ENCODE measurements around the gene ALG1. TPM values are rescaled to one million over a fixed set of nuclear protein-coding genes. Genes with fewer than 3 reads are reported as not detected.

The ALG1 gene
- total and polyA plus RNA-seq, 2 of the 13 experiments (the other 11 are each of a cell fraction or from before 2014, with no cell fraction given) = 43.3 to 75.6 TPM

DNA sequence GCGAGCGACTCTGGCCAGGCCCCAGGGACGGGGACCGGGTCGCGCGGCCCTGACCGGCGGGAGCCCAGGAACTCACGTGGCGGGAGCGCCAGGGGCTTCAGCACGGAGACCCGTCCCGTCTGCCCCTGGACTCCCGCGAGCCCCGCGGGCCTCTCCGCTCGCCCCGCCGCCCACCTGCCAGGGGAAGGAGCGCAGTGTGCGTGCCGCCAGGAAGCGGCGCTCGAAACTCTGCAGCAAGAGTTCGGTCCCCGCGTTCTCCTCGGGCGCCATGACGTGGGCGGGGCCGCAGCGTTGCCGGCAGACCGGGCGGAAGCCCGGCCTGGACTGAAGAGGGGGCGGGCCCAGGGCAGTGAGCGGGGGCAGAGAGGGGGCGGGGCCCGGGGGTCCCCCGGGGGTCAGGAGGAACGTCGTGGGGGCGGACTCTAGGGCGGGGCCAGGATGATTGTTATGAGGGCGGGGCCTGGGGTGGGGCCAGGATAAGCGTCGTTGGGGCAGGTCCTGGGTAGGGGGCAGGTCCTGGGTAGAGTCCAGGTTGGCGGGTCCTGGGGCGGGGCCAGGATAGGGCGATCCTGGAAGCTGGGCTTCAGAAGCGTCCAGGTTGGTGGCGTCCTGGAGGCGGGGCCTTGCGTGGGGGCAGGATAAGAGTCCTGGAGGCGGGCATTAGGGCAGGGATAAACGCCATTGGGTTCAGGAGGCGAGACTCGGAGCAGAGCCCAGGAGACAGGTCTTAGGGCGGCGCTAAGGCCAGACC, 26.0 kb downstream of the ALG1 start, which contains the start of gene EEF2KMT (continued):
- TF ChIP-seq, protein P1, sequence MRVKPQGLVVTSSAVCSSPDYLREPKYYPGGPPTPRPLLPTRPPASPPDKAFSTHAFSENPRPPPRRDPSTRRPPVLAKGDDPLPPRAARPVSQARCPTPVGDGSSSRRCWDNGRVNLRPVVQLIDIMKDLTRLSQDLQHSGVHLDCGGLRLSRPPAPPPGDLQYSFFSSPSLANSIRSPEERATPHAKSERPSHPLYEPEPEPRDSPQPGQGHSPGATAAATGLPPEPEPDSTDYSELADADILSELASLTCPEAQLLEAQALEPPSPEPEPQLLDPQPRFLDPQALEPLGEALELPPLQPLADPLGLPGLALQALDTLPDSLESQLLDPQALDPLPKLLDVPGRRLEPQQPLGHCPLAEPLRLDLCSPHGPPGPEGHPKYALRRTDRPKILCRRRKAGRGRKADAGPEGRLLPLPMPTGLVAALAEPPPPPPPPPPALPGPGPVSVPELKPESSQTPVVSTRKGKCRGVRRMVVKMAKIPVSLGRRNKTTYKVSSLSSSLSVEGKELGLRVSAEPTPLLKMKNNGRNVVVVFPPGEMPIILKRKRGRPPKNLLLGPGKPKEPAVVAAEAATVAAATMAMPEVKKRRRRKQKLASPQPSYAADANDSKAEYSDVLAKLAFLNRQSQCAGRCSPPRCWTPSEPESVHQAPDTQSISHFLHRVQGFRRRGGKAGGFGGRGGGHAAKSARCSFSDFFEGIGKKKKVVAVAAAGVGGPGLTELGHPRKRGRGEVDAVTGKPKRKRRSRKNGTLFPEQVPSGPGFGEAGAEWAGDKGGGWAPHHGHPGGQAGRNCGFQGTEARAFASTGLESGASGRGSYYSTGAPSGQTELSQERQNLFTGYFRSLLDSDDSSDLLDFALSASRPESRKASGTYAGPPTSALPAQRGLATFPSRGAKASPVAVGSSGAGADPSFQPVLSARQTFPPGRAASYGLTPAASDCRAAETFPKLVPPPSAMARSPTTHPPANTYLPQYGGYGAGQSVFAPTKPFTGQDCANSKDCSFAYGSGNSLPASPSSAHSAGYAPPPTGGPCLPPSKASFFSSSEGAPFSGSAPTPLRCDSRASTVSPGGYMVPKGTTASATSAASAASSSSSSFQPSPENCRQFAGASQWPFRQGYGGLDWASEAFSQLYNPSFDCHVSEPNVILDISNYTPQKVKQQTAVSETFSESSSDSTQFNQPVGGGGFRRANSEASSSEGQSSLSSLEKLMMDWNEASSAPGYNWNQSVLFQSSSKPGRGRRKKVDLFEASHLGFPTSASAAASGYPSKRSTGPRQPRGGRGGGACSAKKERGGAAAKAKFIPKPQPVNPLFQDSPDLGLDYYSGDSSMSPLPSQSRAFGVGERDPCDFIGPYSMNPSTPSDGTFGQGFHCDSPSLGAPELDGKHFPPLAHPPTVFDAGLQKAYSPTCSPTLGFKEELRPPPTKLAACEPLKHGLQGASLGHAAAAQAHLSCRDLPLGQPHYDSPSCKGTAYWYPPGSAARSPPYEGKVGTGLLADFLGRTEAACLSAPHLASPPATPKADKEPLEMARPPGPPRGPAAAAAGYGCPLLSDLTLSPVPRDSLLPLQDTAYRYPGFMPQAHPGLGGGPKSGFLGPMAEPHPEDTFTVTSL (CRISPR knock-in tag; IDR thresholded peaks at IDR 0.05; ENCODE audit: borderline replicate concordance) = peak; percentile 50; the same call in 1 of the 2 replicates
- TF ChIP-seq ZFX (CRISPR knock-in tag; IDR thresholded peaks at IDR 0.05; ENCODE audit: low read depth) (peak; percentile 95), HNRNPK (IDR thresholded peaks at IDR 0.05; ENCODE audit: low read depth, low read length, poor library complexity, severe bottlenecking) (peak; percentile 42), ZNF761 (CRISPR knock-in tag; conservative IDR thresholded peaks at IDR 0.05) (peak; percentile 90; the same call in 1 of the 2 replicates), CAMTA2 (CRISPR knock-in tag; IDR thresholded peaks at IDR 0.05; ENCODE audit: borderline replicate concordance) (peak; percentile 97; the same call in 1 of the 2 replicates), GTF3A (CRISPR knock-in tag; conservative IDR thresholded peaks at IDR 0.05) (0 out of 2 replicates have a peak, but pooled peaks have one; percentile 80), ZNF160 (CRISPR knock-in tag; IDR thresholded peaks at IDR 0.05) (peak; percentile 77), ARNTL (CRISPR knock-in tag; IDR thresholded peaks at IDR 0.05) (peak; percentile 85), YEATS4 (CRISPR knock-in tag; IDR thresholded peaks at IDR 0.05; ENCODE audit: borderline replicate concordance) (peak; percentile 93), ZNF616 (CRISPR knock-in tag; IDR thresholded peaks at IDR 0.05; ENCODE audit: low read depth) (0 out of 2 replicates have a peak, but pooled peaks have one; percentile 26), ARHGAP35 (CRISPR knock-in tag; IDR thresholded peaks at IDR 0.05; ENCODE audit: borderline replicate concordance) (peak; percentile 96), GFI1 (CRISPR knock-in tag; IDR thresholded peaks at IDR 0.05; ENCODE audit: borderline replicate concordance) (peak; percentile 65; the same call in 1 of the 2 replicates), DNMT1 (CRISPR knock-in tag; IDR thresholded peaks at IDR 0.05) (peak; percentile 80; the same call in 1 of the 2 replicates)
- TF ChIP-seq, protein P2, sequence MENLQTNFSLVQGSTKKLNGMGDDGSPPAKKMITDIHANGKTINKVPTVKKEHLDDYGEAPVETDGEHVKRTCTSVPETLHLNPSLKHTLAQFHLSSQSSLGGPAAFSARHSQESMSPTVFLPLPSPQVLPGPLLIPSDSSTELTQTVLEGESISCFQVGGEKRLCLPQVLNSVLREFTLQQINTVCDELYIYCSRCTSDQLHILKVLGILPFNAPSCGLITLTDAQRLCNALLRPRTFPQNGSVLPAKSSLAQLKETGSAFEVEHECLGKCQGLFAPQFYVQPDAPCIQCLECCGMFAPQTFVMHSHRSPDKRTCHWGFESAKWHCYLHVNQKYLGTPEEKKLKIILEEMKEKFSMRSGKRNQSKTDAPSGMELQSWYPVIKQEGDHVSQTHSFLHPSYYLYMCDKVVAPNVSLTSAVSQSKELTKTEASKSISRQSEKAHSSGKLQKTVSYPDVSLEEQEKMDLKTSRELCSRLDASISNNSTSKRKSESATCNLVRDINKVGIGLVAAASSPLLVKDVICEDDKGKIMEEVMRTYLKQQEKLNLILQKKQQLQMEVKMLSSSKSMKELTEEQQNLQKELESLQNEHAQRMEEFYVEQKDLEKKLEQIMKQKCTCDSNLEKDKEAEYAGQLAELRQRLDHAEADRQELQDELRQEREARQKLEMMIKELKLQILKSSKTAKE (CRISPR knock-in tag; IDR thresholded peaks at IDR 0.05; ENCODE audit: borderline replicate concordance) = peak; percentile 82
- TF ChIP-seq, protein P3, sequence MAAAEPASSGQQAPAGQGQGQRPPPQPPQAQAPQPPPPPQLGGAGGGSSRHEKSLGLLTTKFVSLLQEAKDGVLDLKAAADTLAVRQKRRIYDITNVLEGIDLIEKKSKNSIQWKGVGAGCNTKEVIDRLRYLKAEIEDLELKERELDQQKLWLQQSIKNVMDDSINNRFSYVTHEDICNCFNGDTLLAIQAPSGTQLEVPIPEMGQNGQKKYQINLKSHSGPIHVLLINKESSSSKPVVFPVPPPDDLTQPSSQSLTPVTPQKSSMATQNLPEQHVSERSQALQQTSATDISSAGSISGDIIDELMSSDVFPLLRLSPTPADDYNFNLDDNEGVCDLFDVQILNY (CRISPR knock-in tag; conservative IDR thresholded peaks at IDR 0.05) = peak; percentile 51; the same call in 1 of the 2 replicates
- TF ChIP-seq, protein P4, sequence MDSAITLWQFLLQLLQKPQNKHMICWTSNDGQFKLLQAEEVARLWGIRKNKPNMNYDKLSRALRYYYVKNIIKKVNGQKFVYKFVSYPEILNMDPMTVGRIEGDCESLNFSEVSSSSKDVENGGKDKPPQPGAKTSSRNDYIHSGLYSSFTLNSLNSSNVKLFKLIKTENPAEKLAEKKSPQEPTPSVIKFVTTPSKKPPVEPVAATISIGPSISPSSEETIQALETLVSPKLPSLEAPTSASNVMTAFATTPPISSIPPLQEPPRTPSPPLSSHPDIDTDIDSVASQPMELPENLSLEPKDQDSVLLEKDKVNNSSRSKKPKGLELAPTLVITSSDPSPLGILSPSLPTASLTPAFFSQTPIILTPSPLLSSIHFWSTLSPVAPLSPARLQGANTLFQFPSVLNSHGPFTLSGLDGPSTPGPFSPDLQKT (CRISPR knock-in tag; IDR thresholded peaks at IDR 0.05; ENCODE audit: borderline replicate concordance) = peak; percentile 69; the same call in 1 of the 2 replicates
